GM19238 (cell line): ENCODE measurements around the gene METTL4.

Source experiments
- DNase-seq: peaks from one replicate; pipeline ENCODE4 v3.0.0; 2011; ENCODE audit warnings: low spot score; ENCODE audit not compliant: insufficient read length

METTL4 gene, protein sequence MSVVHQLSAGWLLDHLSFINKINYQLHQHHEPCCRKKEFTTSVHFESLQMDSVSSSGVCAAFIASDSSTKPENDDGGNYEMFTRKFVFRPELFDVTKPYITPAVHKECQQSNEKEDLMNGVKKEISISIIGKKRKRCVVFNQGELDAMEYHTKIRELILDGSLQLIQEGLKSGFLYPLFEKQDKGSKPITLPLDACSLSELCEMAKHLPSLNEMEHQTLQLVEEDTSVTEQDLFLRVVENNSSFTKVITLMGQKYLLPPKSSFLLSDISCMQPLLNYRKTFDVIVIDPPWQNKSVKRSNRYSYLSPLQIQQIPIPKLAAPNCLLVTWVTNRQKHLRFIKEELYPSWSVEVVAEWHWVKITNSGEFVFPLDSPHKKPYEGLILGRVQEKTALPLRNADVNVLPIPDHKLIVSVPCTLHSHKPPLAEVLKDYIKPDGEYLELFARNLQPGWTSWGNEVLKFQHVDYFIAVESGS

DNA sequence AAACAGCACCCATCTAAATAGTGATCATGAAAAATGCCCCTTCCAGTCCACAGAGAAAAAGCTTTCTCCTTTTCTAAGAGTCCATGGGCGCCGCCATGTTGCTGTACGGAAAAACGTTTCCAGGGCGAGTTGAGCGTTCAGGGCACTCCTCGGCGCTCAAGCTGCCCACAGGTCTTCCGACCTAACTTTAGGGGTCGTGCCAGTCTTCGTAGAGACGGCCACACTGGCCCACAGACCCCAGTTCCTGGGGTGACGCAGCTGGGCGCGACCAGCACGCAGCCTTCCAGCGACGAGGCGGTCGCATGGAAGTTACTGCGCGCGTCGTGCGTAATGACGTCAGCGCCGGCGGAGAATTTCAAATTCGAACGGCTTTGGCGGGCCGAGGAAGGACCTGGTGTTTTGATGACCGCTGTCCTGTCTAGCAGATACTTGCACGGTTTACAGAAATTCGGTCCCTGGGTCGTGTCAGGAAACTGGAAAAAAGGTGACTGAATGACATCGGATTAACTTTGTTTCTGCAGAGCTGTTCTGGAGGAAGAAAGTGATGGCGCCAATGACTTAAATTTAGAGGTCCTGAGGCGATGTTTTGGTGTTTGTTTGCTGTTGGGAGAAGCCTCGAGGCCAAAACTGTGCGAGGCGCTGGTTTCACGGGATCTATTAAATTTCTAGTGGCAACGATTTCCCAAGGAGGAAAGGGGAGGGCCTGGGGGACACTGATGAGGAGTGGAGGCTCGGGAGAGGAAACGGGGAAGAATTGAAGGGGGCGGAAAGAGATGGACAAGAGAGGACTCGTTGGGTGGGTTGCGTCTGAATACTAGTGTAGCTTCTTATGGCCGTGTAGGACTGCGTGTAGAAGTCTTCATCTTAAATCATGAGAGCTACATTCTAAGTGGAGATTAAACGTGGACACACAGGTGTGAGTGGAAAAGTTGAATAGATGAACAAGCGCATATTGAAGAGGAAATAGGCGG is at the start of gene METTL4, which contains the start of gene NDC80:
Gene METTL4, minus strand, starts transcription at position 306 of the 971 bp plus-strand sequence. CDS start 4,289 bp downstream, outside the sequence.
Gene NDC80, plus strand, starts transcription at position 358 of the 971 bp plus-strand sequence. CDS start 1,429 bp downstream, outside the sequence.
- peak; percentile 58 for DNase-seq

DNA sequence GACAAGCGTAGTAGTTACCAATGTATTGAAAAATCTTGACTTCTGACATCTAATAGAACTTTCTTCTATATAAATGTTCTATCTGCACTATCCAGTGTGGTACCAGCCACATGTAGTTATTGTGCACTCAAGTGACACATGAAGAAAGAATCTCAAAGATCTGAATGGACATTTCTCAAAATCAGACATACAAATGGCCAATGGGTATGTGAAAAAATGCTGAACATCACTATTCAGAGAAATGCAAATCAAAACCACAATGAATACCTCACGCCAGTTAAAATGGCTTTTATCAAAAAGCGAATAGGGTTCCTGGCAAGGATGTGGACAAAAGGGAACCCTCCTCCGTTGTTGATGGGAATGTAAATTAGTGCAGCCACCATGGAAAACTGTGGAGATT is 46.7 kb upstream of the METTL4 start:
- DNase-seq: no peak

DNA sequence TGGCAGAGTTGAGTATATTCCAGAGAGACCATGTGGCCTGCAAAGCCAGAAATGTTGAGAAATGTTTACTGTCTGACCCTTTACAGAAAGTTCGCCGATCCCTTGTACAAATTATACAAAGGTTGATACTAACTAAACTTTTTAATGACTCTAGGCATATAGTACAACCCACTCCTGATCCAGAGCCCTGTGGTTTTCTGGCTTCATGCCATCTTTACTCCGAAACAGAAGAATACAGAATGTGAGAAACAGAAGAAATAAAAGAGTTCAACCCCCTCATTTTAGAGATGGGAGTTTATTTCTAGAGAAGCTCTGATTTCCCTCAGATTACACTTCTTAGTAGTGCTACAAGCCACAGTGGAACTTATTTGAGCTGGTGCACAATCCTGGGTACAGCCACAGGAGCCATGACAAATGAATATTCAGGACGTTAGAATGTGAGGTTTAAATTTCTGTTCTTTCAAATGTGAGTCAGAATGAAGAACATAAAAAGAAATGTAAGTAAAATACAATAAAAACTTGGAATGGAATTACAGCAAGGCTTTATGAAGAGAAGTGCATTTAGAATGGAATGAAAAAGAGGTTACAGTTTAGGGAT is 46.2 kb upstream of the METTL4 start:
- no peak for DNase-seq

DNA sequence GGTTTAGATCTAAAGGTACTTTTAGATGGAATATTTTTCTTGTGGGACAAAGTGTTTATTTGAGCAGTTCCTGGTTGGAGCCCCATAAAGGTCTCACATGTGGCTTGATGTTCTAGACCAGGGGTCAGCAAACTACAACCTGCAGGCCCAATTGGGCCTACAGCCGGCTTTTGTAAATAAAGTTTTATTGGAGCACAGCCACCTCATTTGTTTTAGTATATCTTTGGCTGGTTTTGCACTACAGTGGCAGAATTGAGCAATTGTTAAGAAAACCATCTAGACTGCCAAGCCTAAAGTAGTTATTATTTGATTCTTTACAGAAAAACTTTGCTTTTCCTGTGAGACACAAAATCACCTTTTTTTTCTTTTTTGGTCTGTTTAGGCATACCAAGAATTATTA is 41.7 kb upstream of the METTL4 start:
- no peak for DNase-seq

DNA sequence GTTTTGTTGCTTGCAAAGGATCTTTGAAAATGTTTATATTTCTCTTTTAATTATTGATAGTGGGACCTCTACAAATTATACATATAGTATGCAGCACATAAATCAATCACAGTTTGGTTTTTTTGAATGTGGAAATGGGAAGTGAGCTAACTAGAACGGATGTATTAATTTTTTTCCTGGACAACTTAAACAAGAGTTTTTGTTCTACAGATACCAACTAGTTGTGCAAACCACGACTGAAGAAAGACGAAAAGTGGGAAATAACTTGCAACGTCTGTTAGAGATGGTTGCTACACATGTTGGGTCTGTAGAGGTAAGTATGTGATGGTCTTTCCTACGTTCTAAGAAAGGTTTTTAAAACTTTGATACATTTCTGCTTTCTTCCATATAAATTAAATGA is 39.2 kb upstream of the METTL4 start:
- DNase-seq: no peak

DNA sequence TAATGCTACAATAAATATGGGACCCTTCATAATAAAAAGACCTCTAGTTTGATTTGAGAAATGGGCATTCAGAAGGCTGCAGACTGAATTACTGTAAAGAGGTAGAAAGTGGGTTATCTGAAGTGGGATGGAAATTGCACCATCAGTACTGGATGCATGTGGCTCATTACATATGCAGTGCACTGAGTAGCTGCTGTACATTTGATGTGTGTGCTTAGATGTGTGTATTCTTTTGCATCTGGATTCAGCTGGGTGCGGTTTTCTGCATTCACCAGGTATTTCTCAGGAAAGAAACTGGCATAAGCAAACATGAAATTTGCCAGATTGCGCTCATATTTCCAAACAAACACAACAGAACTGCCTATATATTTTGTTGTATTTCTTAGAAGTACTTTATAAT is 38.3 kb upstream of the METTL4 start:
- DNase-seq: no peak

DNA sequence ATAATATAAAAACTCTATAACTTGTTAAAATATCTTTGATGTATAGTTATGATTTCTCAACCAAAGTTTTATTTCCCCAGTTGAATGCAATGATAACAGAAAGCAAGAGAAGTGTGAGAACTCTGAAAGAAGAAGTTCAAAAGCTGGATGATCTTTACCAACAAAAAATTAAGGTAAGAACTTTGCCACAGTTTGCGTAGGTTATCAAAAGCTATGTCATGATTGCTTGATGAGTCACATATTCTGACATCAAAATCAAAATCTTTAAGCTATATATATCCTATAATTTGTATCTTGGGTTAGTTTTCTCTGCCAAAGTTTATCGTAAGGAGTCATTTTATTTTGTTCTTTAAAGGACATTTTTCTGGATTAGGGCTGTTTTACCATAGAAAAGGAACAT is 35.0 kb upstream of the METTL4 start:
- DNase-seq: no peak

DNA sequence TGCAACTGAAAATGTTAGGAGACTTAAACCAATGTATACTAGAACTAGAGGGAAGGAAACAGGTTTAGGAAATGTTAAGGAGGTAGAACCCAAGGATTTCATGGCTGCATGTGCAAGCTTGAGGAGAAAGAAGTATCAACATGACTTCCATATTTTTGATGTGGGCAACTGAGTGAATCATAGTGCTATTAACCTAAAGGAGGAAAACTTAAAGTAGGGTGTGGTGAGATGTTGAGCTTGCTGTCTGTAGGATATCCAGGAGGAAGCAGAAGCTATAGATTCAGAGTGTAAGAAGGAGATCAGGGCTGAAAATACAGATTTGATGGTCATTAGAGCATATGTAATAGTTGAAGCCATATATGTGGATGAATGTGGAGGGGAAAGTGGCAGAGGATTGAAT is 31.5 kb upstream of the METTL4 start:
- no peak for DNase-seq

DNA sequence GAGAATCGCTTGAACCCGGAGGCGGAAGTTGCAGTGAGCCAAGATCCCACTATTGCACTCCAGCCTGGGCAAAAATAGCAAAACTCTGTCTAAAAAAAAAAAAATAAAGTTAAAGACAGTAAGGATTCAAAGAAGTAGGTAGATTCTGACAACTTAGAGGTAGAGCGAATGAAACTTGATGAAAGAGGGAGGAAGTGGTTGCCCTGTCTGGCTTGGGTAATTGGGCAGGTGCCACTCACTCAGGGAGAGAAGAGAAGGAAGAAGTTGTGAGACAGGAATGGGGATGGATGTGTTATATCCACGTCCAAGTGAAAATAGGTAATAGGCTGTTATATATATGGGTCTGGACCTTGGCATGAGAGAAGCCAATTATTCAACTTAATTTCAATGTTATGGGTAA is 26.3 kb upstream of the METTL4 start:
- DNase-seq: no peak

DNA sequence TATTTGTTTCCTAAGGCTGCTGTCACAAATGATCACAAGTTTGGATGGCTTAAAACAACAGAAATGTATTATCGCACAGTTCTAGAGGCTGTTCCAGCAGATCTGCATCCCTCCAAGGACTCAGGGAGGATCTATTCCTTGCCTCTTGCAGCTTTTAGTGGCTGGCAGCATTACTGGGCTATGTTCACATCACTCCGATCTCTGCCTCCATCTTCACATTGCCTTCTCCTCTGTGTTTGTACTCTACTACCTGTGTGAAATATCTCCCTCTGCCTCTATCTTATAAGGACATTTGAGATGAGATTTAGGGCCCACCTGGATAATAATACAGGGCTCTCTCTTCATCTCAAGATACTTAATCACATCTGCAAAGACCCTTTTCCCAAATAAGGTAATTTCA is 19.0 kb upstream of the METTL4 start:
- DNase-seq: no peak

DNA sequence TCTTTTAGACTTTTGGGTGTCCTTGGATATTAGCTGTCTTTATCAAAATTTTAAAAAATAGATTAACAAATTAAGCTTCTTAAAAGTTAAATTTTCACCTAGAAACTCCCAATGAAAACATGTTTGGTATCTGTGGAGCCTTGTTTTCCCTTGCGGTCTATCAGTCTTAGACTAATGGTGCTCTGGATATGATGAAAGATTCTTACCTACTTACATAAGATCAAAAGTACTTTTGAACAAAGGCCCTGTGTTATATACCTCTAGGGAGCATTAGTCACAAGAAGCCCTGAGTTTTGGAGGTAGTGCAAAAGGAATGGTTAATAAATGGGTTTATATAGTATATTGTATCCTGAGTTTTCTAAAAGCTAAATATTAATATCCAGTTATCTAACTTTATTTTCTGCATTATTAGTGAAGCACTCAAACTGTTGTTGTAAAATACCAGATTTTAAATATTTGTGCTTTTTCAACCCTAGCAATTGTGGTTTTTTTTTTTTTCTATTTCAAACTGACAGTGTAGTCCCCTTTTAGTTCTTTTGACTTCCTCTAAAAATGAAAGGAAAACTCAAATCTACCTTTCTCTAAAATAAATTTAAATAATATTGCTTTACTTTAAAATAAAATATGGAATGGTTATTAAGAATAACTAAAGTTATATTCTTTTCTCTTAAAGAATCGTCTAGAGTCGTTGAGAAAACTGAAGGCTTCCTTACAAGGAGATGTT is 18.2 kb upstream of the METTL4 start:
- no peak for DNase-seq

DNA sequence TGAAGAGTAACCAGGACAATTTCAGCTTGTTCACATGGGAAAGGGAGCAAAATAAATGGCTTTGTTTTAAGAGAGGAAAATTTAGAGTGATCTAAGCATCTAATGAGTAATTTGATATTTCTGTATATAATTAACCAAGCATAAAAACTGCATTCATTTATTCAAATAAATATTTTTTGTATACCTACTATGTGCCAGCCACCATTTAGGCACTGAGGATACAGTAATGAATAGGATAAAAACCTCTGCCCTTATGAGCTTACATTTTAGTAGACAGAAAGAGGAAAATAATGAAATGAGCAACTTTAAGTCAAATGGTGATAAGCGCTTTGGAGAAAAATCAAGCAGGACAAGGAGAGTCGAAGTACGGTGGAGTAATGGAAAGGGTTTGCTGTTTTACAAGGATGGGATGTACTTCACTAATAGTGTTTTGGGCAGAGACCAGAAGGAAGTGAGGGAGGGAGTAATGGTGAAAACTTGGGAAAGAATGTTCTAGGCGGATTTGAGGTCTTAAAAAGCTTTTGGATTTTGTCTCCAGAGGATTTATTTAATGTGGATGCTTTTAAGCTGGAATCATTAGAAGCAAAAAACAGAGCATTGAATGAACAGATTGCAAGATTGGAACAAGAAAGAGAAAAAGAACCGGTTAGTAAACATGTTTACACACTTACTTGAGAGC is 17.5 kb upstream of the METTL4 start:
- no peak for DNase-seq

DNA sequence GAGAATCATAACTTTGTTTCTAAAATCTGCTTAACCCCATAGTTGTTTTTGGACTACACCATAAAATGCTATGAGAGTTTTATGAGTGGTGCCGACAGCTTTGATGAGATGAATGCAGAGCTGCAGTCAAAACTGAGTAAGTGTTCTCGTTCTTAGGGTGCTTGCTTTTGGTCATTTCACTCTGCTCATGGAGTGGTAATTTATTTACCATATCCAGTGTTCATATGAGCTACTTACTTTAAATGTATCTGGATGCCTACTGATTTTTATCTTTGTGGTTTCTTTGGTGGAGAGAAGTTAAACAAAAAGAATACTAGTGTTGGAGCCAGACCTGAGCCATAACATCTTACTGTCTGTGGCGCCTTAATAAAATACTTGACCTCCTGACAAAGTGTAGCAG is 16.5 kb upstream of the METTL4 start:
- DNase-seq: no peak

DNA sequence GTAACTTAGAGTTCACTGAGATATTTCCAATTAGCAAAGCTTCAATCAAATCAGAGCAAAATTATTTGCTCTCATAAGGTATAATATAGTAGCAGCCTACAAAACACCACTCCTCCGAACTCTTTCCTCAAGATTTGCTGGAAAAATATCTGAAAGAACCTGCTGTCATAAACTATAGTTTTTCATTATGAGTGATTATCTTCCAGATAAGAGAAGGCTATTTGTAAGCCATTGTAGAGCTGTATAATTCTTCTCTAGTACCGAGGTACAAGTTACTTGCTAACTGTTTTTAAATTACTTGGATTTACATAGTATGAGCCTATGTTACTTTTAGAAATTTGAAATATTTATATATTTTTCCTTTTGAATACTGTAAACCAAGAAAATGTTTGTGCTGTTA is 2.1 kb upstream of the METTL4 start:
- DNase-seq: no peak

DNA sequence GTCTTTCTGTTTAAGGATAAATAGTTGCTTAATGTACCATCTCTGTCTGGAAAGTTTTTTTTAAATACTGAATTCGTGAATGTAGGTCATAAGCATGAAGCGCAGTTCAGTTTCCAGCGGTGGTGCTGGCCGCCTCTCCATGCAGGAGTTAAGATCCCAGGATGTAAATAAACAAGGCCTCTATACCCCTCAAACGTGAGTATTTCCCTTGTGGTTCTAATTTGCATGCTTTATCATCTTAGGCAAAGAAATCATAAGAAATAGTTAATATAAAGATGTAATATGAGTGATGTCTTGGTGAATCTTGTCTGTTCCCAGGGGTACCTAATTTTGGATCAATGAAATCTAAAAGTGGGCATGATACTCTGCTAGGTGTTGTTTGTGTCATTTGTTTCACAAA is 1.6 kb upstream of the METTL4 start:
- no peak for DNase-seq

DNA sequence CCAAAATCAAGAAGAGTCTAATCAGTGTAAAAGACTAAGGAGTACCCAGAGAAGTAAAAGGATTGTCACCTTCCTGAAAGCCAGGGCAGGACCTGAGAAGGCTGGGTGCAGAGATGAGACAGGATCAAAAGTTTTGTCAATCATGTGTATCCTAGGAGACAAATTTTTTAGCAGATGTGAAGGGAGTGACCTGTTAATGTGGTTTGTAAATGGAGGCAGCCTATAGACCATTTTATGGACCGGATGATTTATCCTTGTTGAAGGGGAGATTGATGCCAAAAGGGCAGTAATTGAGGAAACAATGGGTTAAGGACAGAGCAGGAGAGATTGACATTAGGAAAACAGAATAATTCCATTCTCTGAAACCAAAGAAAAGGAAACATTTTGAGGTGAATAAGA is 865 bp upstream of the METTL4 start:
- DNase-seq: no peak

DNA sequence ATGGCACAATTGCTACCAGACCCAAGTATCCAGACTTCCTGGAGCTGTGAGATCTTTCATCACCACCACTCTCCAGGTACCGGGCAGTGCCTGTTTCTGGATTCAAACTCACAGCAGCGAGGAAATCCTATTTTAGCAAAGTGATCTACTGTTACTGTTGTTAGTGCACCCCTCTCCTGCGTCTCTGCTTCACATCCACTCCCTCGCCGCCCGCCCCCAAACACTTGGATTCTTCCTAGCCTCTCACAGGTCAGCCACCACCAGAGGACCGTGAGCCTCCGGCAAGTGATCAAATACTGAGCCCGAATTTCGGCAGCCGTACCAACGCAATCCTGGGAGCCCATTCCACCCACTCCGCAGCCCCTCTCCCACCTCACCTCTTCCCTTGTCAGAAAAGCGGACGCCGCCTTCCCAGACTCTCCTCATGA is 519 bp downstream of the METTL4 start:
- DNase-seq: peak; percentile 30

DNA sequence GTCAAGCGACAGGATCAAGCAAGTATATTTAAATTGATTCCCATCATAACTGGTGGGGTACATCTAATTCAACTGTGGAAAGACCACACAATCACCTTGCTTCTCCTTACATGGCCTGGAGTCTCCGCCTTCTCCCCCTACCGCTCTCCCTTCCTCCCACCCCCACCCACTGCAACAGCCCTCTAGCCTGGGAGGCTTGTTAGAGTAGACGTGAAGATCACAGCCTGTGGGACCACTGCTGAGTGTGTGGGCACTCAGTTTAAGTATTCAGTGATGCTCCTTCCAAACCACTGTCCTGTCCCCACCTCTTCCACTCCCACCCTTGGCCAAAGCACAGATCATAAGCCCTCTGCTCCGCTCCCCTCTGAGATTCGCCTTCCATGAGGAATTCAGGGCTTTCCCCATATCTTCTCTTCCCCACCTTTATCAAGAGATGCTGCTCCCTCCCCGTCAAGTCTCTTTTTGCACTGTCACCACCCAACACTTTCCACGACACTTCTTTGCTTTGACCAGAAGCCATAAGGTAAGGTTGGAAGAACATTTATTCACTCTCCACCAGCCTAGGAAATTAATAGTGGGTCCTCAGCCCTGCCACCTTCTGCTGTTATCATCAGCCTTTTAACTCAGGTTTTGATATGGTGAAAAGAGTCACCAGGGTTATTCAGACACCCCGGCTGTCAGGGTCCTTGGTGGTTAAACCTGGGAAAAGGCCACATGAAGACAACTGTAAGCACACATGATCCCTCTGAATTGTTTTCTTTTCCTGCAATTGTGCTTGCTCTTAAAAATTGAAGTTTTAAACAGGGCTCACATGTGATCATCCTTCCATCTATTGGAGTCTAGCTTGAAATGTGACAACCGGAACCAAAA is 1.7 kb downstream of the METTL4 start:
- DNase-seq: no peak

DNA sequence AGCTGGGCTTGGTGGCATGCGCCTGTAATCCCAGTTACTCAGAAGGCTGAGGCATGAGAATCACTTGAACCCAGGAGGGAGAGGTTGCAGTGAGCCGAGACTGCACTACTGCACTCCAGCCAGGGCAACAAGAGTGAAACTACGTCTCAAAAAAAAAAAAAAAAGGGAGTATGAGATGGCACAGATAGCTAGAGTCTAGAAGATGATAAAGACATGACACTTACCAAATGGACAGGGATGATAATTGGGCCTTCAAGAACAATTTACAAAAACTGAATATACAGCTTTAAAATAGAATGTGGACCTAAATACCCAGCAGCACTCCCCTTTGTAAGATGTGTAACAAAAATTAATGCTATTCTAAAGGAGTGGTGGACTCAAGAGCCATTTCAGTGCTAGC is 2.7 kb downstream of the METTL4 start:
- no peak for DNase-seq
